GM21367 (cell line): ENCODE results near the gene GPR18.

ENCODE experiments used
- ATAC-seq: cut with Tn5 transposase; IDR thresholded peaks from one replicate; pipeline ENCODE4 v1.9.1; 2021; ENCODE audit not compliant: unreplicated experiment

GPR18 gene

GRCh38 chr13:99293178-99293577 lies 35.0 kb upstream of the GPR18 start:
- ATAC-seq: no peak

- no peak for ATAC-seq
Measured at GRCh38 chr13:99290894-99291293, 32.7 kb upstream of the GPR18 start.

GRCh38 chr13:99289674-99290337 lies 31.6 kb upstream of the GPR18 start:
- ATAC-seq: no peak

GRCh38 chr13:99289271-99289670 lies 31.1 kb upstream of the GPR18 start:
- no peak for ATAC-seq

- peak; percentile 80 for ATAC-seq
Measured at GRCh38 chr13:99288089-99288488, 29.9 kb upstream of the GPR18 start.

GRCh38 chr13:99287551-99287950 lies 29.4 kb upstream of the GPR18 start:
- no peak for ATAC-seq

GRCh38 chr13:99285432-99286182 lies 27.4 kb upstream of the GPR18 start:
- no peak for ATAC-seq

- ATAC-seq: peak; percentile 63
Measured at GRCh38 chr13:99282264-99283231, 24.4 kb upstream of the GPR18 start.

GRCh38 chr13:99281811-99282263 lies 23.7 kb upstream of the GPR18 start:
- ATAC-seq: peak; percentile 61

- no peak for ATAC-seq
Measured at GRCh38 chr13:99280166-99280565, 22.0 kb upstream of the GPR18 start.

- no peak for ATAC-seq
Measured at GRCh38 chr13:99279637-99280036, 21.5 kb upstream of the GPR18 start.

- ATAC-seq: no peak
Measured at GRCh38 chr13:99278843-99279242, 20.7 kb upstream of the GPR18 start.

GRCh38 chr13:99278200-99278599 lies 20.0 kb upstream of the GPR18 start:
- no peak for ATAC-seq

GRCh38 chr13:99277629-99278028 lies 19.4 kb upstream of the GPR18 start:
- no peak for ATAC-seq

GRCh38 chr13:99276706-99277105 lies 18.5 kb upstream of the GPR18 start:
- no peak for ATAC-seq

GRCh38 chr13:99275093-99275469 lies 16.9 kb upstream of the GPR18 start:
- no peak for ATAC-seq

- ATAC-seq: no peak
Measured at GRCh38 chr13:99273128-99273527, 14.9 kb upstream of the GPR18 start.

GRCh38 chr13:99272481-99272880 lies 14.3 kb upstream of the GPR18 start:
- no peak for ATAC-seq

GRCh38 chr13:99271249-99271648 lies 13.1 kb upstream of the GPR18 start:
- ATAC-seq: no peak

- ATAC-seq: no peak
Measured at GRCh38 chr13:99270518-99270917, 12.3 kb upstream of the GPR18 start.

- ATAC-seq: peak; percentile 64
Measured at GRCh38 chr13:99269627-99270241, 11.6 kb upstream of the GPR18 start.
